OCI-LY3 (cell line): ENCODE data around the gene GSTO2.
A peak's percentile ranks its signal among the peaks of the same experiment; 100 is the strongest.

Experiments used
- H2AFZ ChIP-seq: fragments of 200-600, 300-600 bp; shearing (Covaris generic); 2 replicates; pipeline ENCODE4 v1.6.0; 2014; ENCODE audit warnings: antibody characterized with exemption, low read depth, low read length
- H3K27ac ChIP-seq: fragments of 200-600, 300-600 bp; sonication (generic); 2 replicates; pipeline ENCODE4 v1.5.1; 2014; ENCODE audit warnings: mild to moderate bottlenecking, low read length, moderate library complexity, mixed read lengths
- H3K27me3 ChIP-seq: fragments of 200-600, 300-600 bp; sonication (generic); 2 replicates; pipeline ENCODE4 v1.6.1; 2014; ENCODE audit warnings: low read depth, low read length, mixed read lengths
- H3K36me3 ChIP-seq: fragments of 200-600, 300-600 bp; sonication (generic); replicated peaks from 2 replicates; pipeline ENCODE3; 2014; ENCODE audit warnings: low read depth, low read length, mixed read lengths
- H3K4me1 ChIP-seq: fragments of 300-600, 200-600 bp; sonication (generic); 2 replicates; pipeline ENCODE4 v1.6.1; 2014; ENCODE audit warnings: low read length, mixed read lengths
- H3K4me2 ChIP-seq: fragments of 200-600, 300-600 bp; sonication (generic); 2 replicates; pipeline ENCODE4 v1.6.1; 2014; ENCODE audit warnings: low read length, mixed read lengths
- H3K4me3 ChIP-seq: fragments of 300-600, 200-600 bp; sonication (generic); 2 replicates; pipeline ENCODE4 v1.5.1; 2014; ENCODE audit warnings: antibody characterized with exemption, mild to moderate bottlenecking, low read length, moderate library complexity
- H3K79me2 ChIP-seq: fragments of 300-600, 200-600 bp; shearing (Covaris generic); 2 replicates; pipeline ENCODE4 v1.6.1; 2014; ENCODE audit warnings: mild to moderate bottlenecking, low read length, mixed read lengths
- H3K9ac ChIP-seq: fragments of 300-600, 200-600 bp; shearing (Covaris generic); 2 replicates; pipeline ENCODE4 v1.6.0; 2014; ENCODE audit warnings: mild to moderate bottlenecking, low read length, moderate library complexity
- H3K9me3 ChIP-seq: fragments of 200-600, 300-600 bp; shearing (Covaris generic); 2 replicates; pipeline ENCODE4 v1.6.1; 2014; ENCODE audit warnings: low read length, mixed read lengths; ENCODE audit not compliant: insufficient read depth
- H4K20me1 ChIP-seq: fragments of 200-600, 300-600 bp; sonication (generic); 2 replicates; pipeline ENCODE4 v1.6.1; 2016; ENCODE audit warnings: low read length, mixed read lengths; ENCODE audit not compliant: insufficient read depth
- EZH2phosphoT487 ChIP-seq: fragments of 200-600 bp; shearing (Covaris generic); IDR thresholded peaks from 2 replicates; pipeline ENCODE4 v1.6.1; 2018; ENCODE audit warnings: antibody characterized with exemption, mixed run types, low read depth
- TF ChIP-seq, protein P1 (sequence below): fragments of 200-600, 300-600 bp; sonication (generic); IDR thresholded peaks from 2 replicates; pipeline ENCODE4 v1.5.1; 2014; ENCODE audit warnings: antibody characterized with exemption, low read length, low read depth

Gene GSTO2

DNA sequence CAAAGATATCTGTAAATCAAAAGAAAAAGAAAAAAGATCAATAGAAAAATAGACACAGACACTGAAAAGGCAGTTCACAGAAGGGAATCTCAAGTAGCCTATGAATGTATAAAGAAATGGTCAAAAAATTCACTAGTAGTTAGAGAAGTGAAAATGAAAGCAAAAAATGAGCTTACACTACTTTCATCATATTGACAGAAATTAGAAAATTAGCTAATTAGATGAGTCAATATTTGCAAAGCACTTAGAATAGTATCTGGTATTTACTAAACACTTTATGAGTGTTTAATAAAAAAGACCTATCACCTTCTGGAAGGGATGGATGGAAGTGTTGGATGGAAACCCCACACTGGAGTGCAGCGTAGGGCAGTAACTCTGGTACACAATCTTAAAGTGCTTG is 82.9 kb downstream of the GSTO2 start:
- TF ChIP-seq, protein P1, sequence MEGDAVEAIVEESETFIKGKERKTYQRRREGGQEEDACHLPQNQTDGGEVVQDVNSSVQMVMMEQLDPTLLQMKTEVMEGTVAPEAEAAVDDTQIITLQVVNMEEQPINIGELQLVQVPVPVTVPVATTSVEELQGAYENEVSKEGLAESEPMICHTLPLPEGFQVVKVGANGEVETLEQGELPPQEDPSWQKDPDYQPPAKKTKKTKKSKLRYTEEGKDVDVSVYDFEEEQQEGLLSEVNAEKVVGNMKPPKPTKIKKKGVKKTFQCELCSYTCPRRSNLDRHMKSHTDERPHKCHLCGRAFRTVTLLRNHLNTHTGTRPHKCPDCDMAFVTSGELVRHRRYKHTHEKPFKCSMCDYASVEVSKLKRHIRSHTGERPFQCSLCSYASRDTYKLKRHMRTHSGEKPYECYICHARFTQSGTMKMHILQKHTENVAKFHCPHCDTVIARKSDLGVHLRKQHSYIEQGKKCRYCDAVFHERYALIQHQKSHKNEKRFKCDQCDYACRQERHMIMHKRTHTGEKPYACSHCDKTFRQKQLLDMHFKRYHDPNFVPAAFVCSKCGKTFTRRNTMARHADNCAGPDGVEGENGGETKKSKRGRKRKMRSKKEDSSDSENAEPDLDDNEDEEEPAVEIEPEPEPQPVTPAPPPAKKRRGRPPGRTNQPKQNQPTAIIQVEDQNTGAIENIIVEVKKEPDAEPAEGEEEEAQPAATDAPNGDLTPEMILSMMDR: no peak
- no peak for TF ChIP-seq EZH2phosphoT487
- Histone ChIP-seq H3K27ac (no peak overlapping the region), H3K4me1 (peaks cover 63% of the 10 kb centered on the region)

DNA sequence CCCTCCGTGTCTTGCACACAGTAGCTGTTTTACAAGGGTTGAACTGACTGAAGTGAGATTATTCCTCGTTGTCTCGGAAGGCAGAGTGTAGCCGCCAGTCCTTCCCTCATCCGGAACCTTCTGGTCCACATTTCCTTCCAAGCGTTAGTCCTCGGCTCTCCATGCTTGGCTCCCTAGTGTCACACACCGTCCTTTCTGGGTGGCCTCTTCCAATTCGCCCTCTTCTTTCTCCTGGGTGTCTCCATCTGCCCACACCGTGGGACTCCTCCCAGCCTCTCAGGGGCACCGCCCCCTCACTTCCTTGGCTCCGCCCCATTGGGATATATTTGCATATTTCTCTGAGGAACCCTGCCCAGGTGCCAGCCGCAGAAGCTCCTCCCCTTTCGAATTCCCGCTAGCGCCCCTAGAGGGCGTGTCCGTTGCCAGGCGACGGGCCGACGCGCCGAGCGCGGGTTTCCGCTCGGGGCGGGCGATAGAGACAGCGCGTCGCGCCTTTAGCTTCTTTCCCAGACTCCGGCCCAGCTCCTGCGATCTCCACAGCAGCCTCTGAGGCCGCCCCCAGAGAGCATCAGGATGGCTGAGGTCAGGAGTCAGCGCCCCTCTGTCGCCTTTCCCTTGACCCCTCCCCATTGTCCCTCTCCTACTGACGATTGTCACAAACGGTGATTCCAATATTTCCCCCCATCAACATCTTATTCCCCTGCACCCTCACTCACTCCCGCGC is 84.5 kb downstream of the GSTO2 start, which contains the start of gene CFAP58:
Gene CFAP58 (plus strand): TSS at position 509 of the 724 bp plus-strand sequence. CDS start 65 bp downstream, at position 574.
- Histone ChIP-seq H3K27ac (no peak within 1 kb of the TSS), H2AFZ (no peak within 1 kb of the TSS), H3K79me2 (no peaks in the 10 kb centered on the region), H3K36me3 (no peaks in the 10 kb centered on the region), H4K20me1 (no peaks in the 10 kb centered on the region), H3K9ac (no peak within 1 kb of the TSS), H3K4me2 (no peak within 1 kb of the TSS), H3K4me1 (peaks cover 50% of the 10 kb centered on the region), H3K9me3 (no peaks in the 10 kb centered on the region), H3K27me3 (no peaks in the 10 kb centered on the region), H3K4me3 (no peak within 1 kb of the TSS)
- TF ChIP-seq, protein P1: no peak
- TF ChIP-seq EZH2phosphoT487: no peak

More for the DNA sequence above, 82.9 kb downstream of the GSTO2 start:
- Histone ChIP-seq H3K36me3 (no peaks in the 10 kb centered on the region), H3K4me3 (peak overlapping the region; percentile 38), H3K4me2 (peak overlapping the region; percentile 85), H3K79me2 (no peaks in the 10 kb centered on the region), H4K20me1 (no peaks in the 10 kb centered on the region), H3K27me3 (no peaks in the 10 kb centered on the region), H3K9ac (no peak overlapping the region), H3K9me3 (no peaks in the 10 kb centered on the region), H2AFZ (no peak overlapping the region)
